HEK293T (cell line): ENCODE results near the gene IKBKE.

Experiments used
- CTCF ChIA-PET: fragments of 350-600 bp; formaldehyde crosslinking; extraction: SDS; loops from one replicate; lab custom pipeline; 2021; ENCODE audit warnings: antibody characterized with exemption, inconsistent platforms; lab: Yijun Ruan, JAX
- POLR2A ChIA-PET: fragments of 350-600 bp; formaldehyde crosslinking; extraction: SDS; loops from one replicate; lab custom pipeline; 2020; ENCODE audit warnings: antibody characterized with exemption, inconsistent platforms; lab: Yijun Ruan, JAX
- DNase-seq: peaks from one replicate; pipeline ENCODE4 v3.0.0; 2012; ENCODE audit warnings: mixed read lengths; ENCODE audit errors: extremely low spot score
- ARNT ChIP-seq: fragments of 450-650 bp; IDR thresholded peaks from 2 replicates; pipeline ENCODE4 v1.6.1; 2017; ENCODE audit warnings: mild to moderate bottlenecking
- BHLHE40 ChIP-seq: fragments of 450-650 bp; IDR thresholded peaks from 2 replicates; pipeline ENCODE4 v1.6.1; 2016; ENCODE audit warnings: mild to moderate bottlenecking, moderate library complexity, borderline replicate concordance
- CTBP1 ChIP-seq: fragments of 450-650 bp; IDR thresholded peaks from 2 replicates; pipeline ENCODE4 v1.6.1; 2016; ENCODE audit warnings: borderline replicate concordance
- ELF4 ChIP-seq: fragments of 450-650 bp; IDR thresholded peaks from 2 replicates; pipeline ENCODE4 v1.6.1; 2017; ENCODE audit warnings: antibody characterized with exemption
- FOXA1 ChIP-seq: fragments of 450-650 bp; IDR thresholded peaks from 2 replicates; pipeline ENCODE4 v1.6.1; 2016; ENCODE audit warnings: mild to moderate bottlenecking
- FOXK2 ChIP-seq: fragments of 450-650 bp; IDR thresholded peaks from 2 replicates; pipeline ENCODE4 v1.6.1; 2016; ENCODE audit warnings: mild to moderate bottlenecking
- FOXM1 ChIP-seq: fragments of 450-650 bp; IDR thresholded peaks from 2 replicates; pipeline ENCODE4 v1.6.1; 2017; ENCODE audit warnings: mild to moderate bottlenecking, borderline replicate concordance
- HDGF ChIP-seq: fragments of 450-650 bp; IDR thresholded peaks from 2 replicates; pipeline ENCODE4 v1.6.1; 2017; ENCODE audit warnings: antibody characterized with exemption, borderline replicate concordance
- L3MBTL2 ChIP-seq: fragments of 450-650 bp; conservative IDR thresholded peaks from 2 replicates; pipeline ENCODE4 v1.6.1; 2016; ENCODE audit warnings: mild to moderate bottlenecking
- LEF1 ChIP-seq: fragments of 450-650 bp; IDR thresholded peaks from 2 replicates; pipeline ENCODE4 v1.6.1; 2017; ENCODE audit warnings: mild to moderate bottlenecking, borderline replicate concordance
- NFRKB ChIP-seq: fragments of 450-650 bp; IDR thresholded peaks from 2 replicates; pipeline ENCODE4 v1.6.1; 2016; ENCODE audit warnings: mild to moderate bottlenecking, moderate library complexity
- SP1 ChIP-seq: fragments of 450-650 bp; IDR thresholded peaks from 2 replicates; pipeline ENCODE4 v1.6.1; 2017
- SUZ12 ChIP-seq: fragments of 450-650 bp; IDR thresholded peaks from 2 replicates; pipeline ENCODE4 v1.6.1; 2016; ENCODE audit warnings: mild to moderate bottlenecking
- TARDBP ChIP-seq: fragments of 450-650 bp; IDR thresholded peaks from 2 replicates; pipeline ENCODE4 v1.6.1; 2016
- ZNF384 ChIP-seq: fragments of 450-650 bp; IDR thresholded peaks from 2 replicates; pipeline ENCODE4 v1.6.1; 2016
- TF ChIP-seq, protein P1 (sequence below): fragments of 450-650 bp; IDR thresholded peaks from 2 replicates; pipeline ENCODE4 v1.6.1; 2016

Gene IKBKE

DNA sequence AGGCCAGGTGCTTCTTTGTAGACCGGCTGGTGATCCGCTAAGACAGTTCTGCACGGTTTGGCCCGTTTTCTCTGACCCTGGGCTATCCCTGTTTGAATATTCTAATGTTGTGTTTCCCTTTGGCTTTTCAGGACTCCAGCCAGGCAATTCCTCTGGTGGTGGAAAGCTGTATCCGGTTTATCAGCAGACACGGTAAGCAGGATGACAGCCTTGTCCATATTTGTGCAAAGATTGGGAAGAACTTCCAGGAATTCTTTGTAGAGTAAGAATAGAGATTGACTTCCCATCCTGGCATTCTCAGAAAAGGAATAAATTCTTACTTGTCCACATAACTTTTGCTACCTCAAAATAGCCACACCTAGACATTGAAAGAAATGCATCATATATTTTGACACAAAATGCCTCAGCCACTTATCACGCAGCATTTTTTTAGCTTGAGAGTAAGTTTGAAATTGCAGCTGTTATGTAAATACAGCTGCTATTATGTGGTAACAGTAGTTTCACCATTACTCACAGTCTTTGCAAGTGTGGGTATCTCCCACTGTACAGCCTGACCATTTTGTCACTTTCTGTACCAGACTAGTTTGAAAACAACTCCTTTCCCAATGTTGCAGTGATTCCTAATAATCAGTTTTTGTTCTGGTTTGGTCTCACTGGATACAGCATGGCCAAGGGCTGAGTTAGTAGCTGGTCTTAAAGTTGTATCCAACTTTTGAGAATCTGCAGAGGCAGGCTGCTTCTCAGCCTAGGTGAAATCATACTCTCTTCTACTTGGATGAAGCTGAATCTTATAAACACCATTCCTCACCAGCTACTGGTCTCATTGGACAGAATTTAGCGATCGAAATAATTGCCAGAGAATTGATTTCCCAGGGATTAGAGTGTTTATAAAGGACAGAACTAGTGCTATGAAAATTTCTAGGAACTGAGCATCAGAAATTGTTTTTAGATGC, 40.0 kb upstream of the IKBKE start:
- POLR2A ChIA-PET: no interaction called here
- CTCF ChIA-PET: no interaction called here
- no peak for DNase-seq
- no peak for TF ChIP-seq LEF1
- TF ChIP-seq CTBP1: no peak
- TF ChIP-seq L3MBTL2: no peak
- TF ChIP-seq, protein P1, sequence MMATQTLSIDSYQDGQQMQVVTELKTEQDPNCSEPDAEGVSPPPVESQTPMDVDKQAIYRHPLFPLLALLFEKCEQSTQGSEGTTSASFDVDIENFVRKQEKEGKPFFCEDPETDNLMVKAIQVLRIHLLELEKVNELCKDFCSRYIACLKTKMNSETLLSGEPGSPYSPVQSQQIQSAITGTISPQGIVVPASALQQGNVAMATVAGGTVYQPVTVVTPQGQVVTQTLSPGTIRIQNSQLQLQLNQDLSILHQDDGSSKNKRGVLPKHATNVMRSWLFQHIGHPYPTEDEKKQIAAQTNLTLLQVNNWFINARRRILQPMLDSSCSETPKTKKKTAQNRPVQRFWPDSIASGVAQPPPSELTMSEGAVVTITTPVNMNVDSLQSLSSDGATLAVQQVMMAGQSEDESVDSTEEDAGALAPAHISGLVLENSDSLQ: no peak
- no peak for TF ChIP-seq ELF4
- TF ChIP-seq ZNF384: no peak
- no peak for TF ChIP-seq SP1
- no peak for TF ChIP-seq ARNT
- no peak for TF ChIP-seq FOXK2
- TF ChIP-seq NFRKB: no peak
- TF ChIP-seq FOXA1: no peak

DNA sequence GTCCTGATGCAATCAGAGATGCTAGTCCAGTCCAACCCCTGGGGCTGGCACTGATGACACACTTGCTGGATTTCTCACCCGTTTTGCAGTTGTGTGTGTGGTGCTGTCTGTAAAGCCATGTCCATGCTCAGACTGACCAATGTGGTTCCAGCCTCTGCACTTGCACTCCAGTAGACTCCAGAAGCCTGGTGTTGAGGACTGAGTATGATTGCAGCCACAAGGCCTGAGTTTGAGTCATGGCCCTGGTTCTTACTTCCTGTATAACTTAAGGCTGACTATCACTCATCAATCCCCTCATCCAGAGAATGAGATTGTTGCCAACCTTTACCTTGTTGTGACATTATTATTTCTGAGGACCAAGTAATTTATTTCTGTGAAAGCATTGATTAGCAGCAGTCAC, 34.8 kb upstream of the IKBKE start:
- DNase-seq: no peak
- CTCF ChIA-PET: no interaction called here
- POLR2A ChIA-PET: no interaction called here
- no peak for TF ChIP-seq L3MBTL2
- TF ChIP-seq, protein P1: no peak
- TF ChIP-seq FOXM1: no peak
- no peak for TF ChIP-seq ELF4
- TF ChIP-seq TARDBP: no peak
- TF ChIP-seq SP1: no peak
- TF ChIP-seq SUZ12: no peak
- TF ChIP-seq BHLHE40: no peak
- TF ChIP-seq ARNT: no peak

- DNase-seq: no peak
- TF ChIP-seq FOXK2 (no peak), ZNF384 (no peak), HDGF (no peak), CTBP1 (no peak), L3MBTL2 (no peak), ELF4 (no peak), LEF1 (no peak), SP1 (no peak), NFRKB (no peak), FOXM1 (no peak), FOXA1 (no peak), TARDBP (no peak), ARNT (no peak), BHLHE40 (no peak), SUZ12 (no peak)
- TF ChIP-seq, protein P1: no peak
- POLR2A ChIA-PET: no interaction called here
- CTCF ChIA-PET: no interaction called here
Measured at GRCh38 chr1:206438554-206438953, 31.7 kb upstream of the IKBKE start.

DNA sequence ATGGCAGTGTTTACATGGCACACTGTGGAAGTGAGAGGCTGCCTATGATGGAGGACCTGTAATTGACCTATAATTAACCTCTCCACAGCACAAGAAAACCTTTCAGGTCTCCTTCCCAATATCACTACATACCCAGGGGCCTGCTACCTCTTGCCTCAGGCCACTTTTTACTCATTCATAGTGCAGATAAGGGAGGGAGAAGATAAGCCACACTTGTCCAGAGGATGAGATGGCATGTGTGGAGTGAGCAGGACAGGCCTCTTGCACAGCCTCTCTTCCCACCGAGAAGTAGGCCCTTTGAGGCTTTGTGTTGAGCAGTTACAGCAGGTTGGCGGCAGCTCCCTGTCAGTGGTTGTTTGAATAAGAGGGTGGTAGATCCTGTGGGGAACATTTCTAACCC, 31.1 kb upstream of the IKBKE start:
- POLR2A ChIA-PET: no interaction called here
- no peak for TF ChIP-seq TARDBP
- no peak for TF ChIP-seq SUZ12
- TF ChIP-seq NFRKB: no peak
- TF ChIP-seq FOXK2: no peak
- TF ChIP-seq L3MBTL2: no peak
- TF ChIP-seq FOXA1: no peak
- no peak for TF ChIP-seq FOXM1
- TF ChIP-seq HDGF: no peak
- no peak for TF ChIP-seq ELF4
- CTCF ChIA-PET: no interaction called here
- DNase-seq: no peak

GRCh38 chr1:206441336-206441967, 28.8 kb upstream of the IKBKE start:
- no peak for DNase-seq
- ChIA-PET POLR2A (no interaction called here), CTCF (no interaction called here)
- TF ChIP-seq TARDBP (no peak), ZNF384 (no peak), FOXM1 (no peak), SUZ12 (no peak), FOXK2 (no peak), BHLHE40 (no peak), L3MBTL2 (no peak), CTBP1 (no peak), SP1 (no peak), NFRKB (no peak), FOXA1 (no peak), HDGF (no peak), LEF1 (no peak), ELF4 (no peak)
- TF ChIP-seq, protein P1: no peak
